DOHH2 (cell line): ENCODE measurements around the gene GMPPA.

ENCODE experiments used
- H3F3A ChIP-seq: fragments of 200-600 bp; sonication (generic), shearing (Covaris generic); 2 replicates; pipeline ENCODE4 v1.6.0; 2016; ENCODE audit warnings: antibody characterized with exemption, mild to moderate bottlenecking; ENCODE audit not compliant: control insufficient read depth, insufficient read depth
- H3K27ac ChIP-seq: fragments of 200-600 bp; sonication (generic); 2 replicates; pipeline ENCODE4 v1.5.1; 2014; ENCODE audit warnings: low read depth, mild to moderate bottlenecking, low read length, moderate library complexity
- H3K27me3 ChIP-seq: fragments of 200-600 bp; sonication (generic); 2 replicates; pipeline ENCODE4 v1.6.1; 2014; ENCODE audit warnings: mild to moderate bottlenecking, low read length, mixed read lengths; ENCODE audit not compliant: control insufficient read depth
- H3K36me3 ChIP-seq: fragments of 200-600 bp; sonication (generic); 2 replicates; pipeline ENCODE4 v1.6.1; 2014; ENCODE audit warnings: mild to moderate bottlenecking, low read length, moderate library complexity, mixed read lengths; ENCODE audit not compliant: control insufficient read depth
- H3K4me1 ChIP-seq: fragments of 200-600 bp; sonication (generic); 2 replicates; pipeline ENCODE4 v1.6.1; 2014; ENCODE audit warnings: mild to moderate bottlenecking, low read length, mixed read lengths; ENCODE audit not compliant: control insufficient read depth
- H3K4me2 ChIP-seq: fragments of 200-600 bp; sonication (generic); 2 replicates; pipeline ENCODE4 v1.6.0; 2014; ENCODE audit warnings: mild to moderate bottlenecking, low read length, moderate library complexity
- H3K4me3 ChIP-seq: fragments of 200-600 bp; sonication (generic); 2 replicates; pipeline ENCODE4 v1.5.1; 2014; ENCODE audit warnings: mild to moderate bottlenecking, low read length, mixed read lengths
- H3K79me2 ChIP-seq: fragments of 200-600 bp; sonication (generic); 2 replicates; pipeline ENCODE4 v1.6.1; 2014; ENCODE audit warnings: mild to moderate bottlenecking, low read length, mixed read lengths; ENCODE audit not compliant: control insufficient read depth
- H3K9me2 ChIP-seq: fragments of 200-600 bp; sonication (generic); replicated peaks from 2 replicates; pipeline ENCODE4 v1.6.1; 2014; ENCODE audit warnings: mild to moderate bottlenecking, low read length, mixed read lengths; ENCODE audit not compliant: control insufficient read depth
- H3K9me3 ChIP-seq: fragments of 200-600 bp; sonication (generic); 2 replicates; pipeline ENCODE4 v1.6.1; 2014; ENCODE audit warnings: antibody characterized with exemption, low read length, mixed read lengths; ENCODE audit not compliant: control insufficient read depth, insufficient read depth
- H4K20me1 ChIP-seq: fragments of 200-600 bp; sonication (generic); 2 replicates; pipeline ENCODE4 v1.6.0; 2014; ENCODE audit warnings: low read depth, mild to moderate bottlenecking, antibody characterized with exemption, low read length, moderate library complexity; ENCODE audit not compliant: control insufficient read depth, insufficient read depth
- EZH2phosphoT487 ChIP-seq: fragments of 200-600 bp; sonication (generic); IDR thresholded peaks from 2 replicates; pipeline ENCODE4 v1.6.1; 2017; ENCODE audit warnings: borderline replicate concordance, mild to moderate bottlenecking, antibody characterized with exemption, low read length, moderate library complexity, mixed read lengths
- TF ChIP-seq, protein P1 (sequence below): fragments of 200-600 bp; sonication (generic); IDR thresholded peaks from one replicate; pipeline ENCODE4 v1.5.1; 2014; ENCODE audit warnings: antibody characterized with exemption, mild to moderate bottlenecking, low read depth, low read length; ENCODE audit not compliant: poor library complexity, severe bottlenecking

GMPPA gene

DNA sequence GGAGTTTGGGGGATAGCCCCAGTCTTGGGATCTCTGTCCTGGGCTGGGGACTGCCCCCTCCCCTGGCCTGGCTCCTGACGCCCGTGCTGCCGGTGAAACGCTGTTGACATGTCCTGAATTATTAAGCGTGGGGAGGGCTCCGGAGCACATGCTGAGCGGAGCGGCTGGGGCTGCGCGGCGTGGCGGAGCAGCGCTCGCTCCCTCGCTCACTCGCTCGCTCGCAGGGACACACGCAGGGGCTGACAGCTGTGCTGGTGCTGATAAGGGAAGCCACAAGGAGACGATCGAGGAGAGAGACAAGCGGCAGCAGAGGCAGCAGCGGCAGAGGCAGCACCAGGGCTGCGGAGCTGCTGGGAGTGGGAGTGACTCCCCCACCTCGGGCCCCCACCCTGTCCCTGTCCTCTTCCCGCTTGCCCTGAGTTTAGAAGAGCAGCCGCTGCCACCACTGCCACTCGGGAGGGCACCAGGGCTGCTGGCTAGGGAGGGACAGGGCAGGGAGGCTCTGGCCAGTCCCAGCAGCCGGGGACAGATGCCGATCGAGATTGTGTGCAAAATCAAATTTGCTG lies 15.6 kb downstream of the GMPPA start, which contains the start of gene ASIC4:
TSS of gene ASIC4 (plus strand) at position 287 of the 566 bp plus-strand sequence. CDS start at position 530, 243 bp downstream.
- no peak within 1 kb of the TSS for H3K4me2 ChIP-seq
- H3K4me1 ChIP-seq, result peaks cover 7% of the 10 kb centered on the region; the same call in 1 of the 2 replicates
- TF ChIP-seq EZH2phosphoT487, result no peak
- TF ChIP-seq, protein P1, sequence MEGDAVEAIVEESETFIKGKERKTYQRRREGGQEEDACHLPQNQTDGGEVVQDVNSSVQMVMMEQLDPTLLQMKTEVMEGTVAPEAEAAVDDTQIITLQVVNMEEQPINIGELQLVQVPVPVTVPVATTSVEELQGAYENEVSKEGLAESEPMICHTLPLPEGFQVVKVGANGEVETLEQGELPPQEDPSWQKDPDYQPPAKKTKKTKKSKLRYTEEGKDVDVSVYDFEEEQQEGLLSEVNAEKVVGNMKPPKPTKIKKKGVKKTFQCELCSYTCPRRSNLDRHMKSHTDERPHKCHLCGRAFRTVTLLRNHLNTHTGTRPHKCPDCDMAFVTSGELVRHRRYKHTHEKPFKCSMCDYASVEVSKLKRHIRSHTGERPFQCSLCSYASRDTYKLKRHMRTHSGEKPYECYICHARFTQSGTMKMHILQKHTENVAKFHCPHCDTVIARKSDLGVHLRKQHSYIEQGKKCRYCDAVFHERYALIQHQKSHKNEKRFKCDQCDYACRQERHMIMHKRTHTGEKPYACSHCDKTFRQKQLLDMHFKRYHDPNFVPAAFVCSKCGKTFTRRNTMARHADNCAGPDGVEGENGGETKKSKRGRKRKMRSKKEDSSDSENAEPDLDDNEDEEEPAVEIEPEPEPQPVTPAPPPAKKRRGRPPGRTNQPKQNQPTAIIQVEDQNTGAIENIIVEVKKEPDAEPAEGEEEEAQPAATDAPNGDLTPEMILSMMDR, result no peak
- H3F3A ChIP-seq, result no peaks in the 10 kb centered on the region
- H3K27me3 ChIP-seq, result peaks cover 85% of the 10 kb centered on the region
- H3K9me2 ChIP-seq, result no peaks in the 10 kb centered on the region
- H3K36me3 ChIP-seq, result no peaks in the 10 kb centered on the region
- no peak within 1 kb of the TSS for H3K4me3 ChIP-seq
- H3K79me2 ChIP-seq, result no peaks in the 10 kb centered on the region
- no peaks in the 10 kb centered on the region for H3K9me3 ChIP-seq
- no peak within 1 kb of the TSS for H3K27ac ChIP-seq
- H4K20me1 ChIP-seq, result no peaks in the 10 kb centered on the region; the same call in 1 of the 2 replicates

DNA sequence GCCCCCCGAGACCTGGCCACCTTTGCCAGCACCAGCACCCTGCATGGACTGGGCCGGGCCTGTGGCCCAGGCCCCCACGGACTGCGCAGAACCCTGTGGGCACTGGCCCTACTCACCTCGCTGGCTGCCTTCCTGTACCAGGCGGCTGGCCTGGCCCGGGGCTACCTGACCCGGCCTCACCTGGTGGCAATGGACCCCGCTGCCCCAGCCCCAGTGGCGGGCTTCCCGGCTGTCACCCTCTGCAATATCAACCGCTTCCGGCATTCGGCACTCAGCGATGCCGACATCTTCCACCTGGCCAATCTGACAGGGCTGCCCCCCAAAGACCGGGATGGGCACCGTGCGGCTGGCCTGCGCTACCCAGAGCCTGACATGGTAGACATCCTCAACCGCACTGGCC lies 16.1 kb downstream of the GMPPA start:
- H3K9me3 ChIP-seq, result no peaks in the 10 kb centered on the region
- no peaks in the 10 kb centered on the region for H3K9me2 ChIP-seq
- no peaks in the 10 kb centered on the region for H3F3A ChIP-seq
- H3K4me1 ChIP-seq, result peaks cover 3% of the 10 kb centered on the region; the same call in 1 of the 2 replicates
- no peak overlapping the region for H3K27ac ChIP-seq
- no peaks in the 10 kb centered on the region; the same call in 1 of the 2 replicates for H4K20me1 ChIP-seq
- peaks cover 80% of the 10 kb centered on the region for H3K27me3 ChIP-seq
- TF ChIP-seq, protein P1, result no peak
- no peak for TF ChIP-seq EZH2phosphoT487
- H3K4me3 ChIP-seq, result no peak overlapping the region
- H3K79me2 ChIP-seq, result no peaks in the 10 kb centered on the region
- no peaks in the 10 kb centered on the region for H3K36me3 ChIP-seq
- no peak overlapping the region for H3K4me2 ChIP-seq

DNA sequence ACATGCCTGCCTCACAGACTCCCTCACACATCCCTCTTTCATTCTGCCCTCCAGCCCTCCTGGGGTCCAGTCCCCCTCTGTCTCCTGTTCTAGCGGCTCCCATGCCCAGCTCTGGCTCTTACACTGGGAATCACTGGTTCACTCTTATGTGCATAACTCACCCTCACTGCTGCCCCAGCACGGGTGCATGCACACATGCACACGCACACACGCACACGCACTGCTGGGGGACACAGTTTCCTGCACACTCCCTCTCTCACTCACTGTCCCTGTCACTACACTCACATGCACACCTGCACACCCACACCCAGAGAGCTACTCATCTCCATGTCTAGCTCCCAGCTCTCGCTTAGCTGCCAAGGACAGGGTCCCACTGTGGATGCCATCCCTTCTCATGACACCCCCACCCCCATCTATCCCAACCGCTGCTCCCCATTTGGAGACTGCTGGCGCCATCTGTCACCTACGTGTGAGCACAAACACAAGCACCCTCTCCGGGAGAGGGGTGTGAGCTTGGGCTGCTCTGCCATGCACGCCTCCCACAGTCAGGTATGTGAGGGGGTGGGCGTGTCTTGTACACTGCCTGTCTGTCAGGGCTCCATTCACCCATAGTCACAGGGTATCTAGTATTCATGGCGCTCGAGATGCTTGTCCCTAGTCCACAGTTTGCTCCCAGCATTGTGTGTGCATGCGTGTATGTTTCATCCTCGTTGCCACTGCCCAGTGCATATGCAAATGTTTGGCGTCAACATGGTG lies 17.4 kb downstream of the GMPPA start:
- no peak overlapping the region for H3K27ac ChIP-seq
- no peaks in the 10 kb centered on the region for H3F3A ChIP-seq
- TF ChIP-seq, protein P1, result no peak
- no peak for TF ChIP-seq EZH2phosphoT487
- H3K9me3 ChIP-seq, result no peaks in the 10 kb centered on the region
- no peaks in the 10 kb centered on the region for H3K9me2 ChIP-seq
- no peaks in the 10 kb centered on the region; the same call in 1 of the 2 replicates for H4K20me1 ChIP-seq
- no peaks in the 10 kb centered on the region for H3K79me2 ChIP-seq
- no peak overlapping the region for H3K4me2 ChIP-seq
- peaks cover 77% of the 10 kb centered on the region for H3K27me3 ChIP-seq
- H3K36me3 ChIP-seq, result no peaks in the 10 kb centered on the region
- no peaks in the 10 kb centered on the region for H3K4me1 ChIP-seq
- no peak overlapping the region for H3K4me3 ChIP-seq
